Smooth muscle cell (in vitro differentiated cells): ENCODE measurements around the gene KIAA0753. TPM values are rescaled to one million over a fixed set of nuclear protein-coding genes. Genes with fewer than 3 reads are reported as not detected.
A peak's percentile ranks its signal among the peaks of the same experiment; 100 is the strongest.

ENCODE experiments used
- DNase-seq: peaks from one replicate; lab custom pipeline; 2025; ENCODE audit not compliant: unreplicated experiment; lab: John Stamatoyannopoulos, UW
- H2AFZ ChIP-seq: fragments of 200-600 bp; sonication (generic); 2 replicates; pipeline ENCODE4 v1.6.0; 2016; ENCODE audit warnings: antibody characterized with exemption, low read depth, mild to moderate bottlenecking
- H3F3A ChIP-seq: fragments of 200-600 bp; sonication (generic); 2 replicates; pipeline ENCODE4 v1.6.0; 2017; ENCODE audit warnings: antibody characterized with exemption, low read depth
- H3K27ac ChIP-seq: fragments of 200-600 bp; sonication (generic); 2 replicates; pipeline ENCODE4 v1.5.1; 2016; ENCODE audit warnings: low read depth, mild to moderate bottlenecking
- H3K27me3 ChIP-seq: fragments of 200-600 bp; sonication (generic); 2 replicates; pipeline ENCODE4 v1.6.1; 2016; ENCODE audit warnings: low read depth, mild to moderate bottlenecking
- H3K36me3 ChIP-seq: fragments of 200-600 bp; sonication (generic); 2 replicates; pipeline ENCODE4 v1.5.1; 2016; ENCODE audit warnings: low read depth
- H3K4me1 ChIP-seq: fragments of 200-600 bp; sonication (generic); 2 replicates; pipeline ENCODE4 v1.5.1; 2016; ENCODE audit warnings: low read depth
- H3K4me2 ChIP-seq: fragments of 200-600 bp; sonication (generic); 2 replicates; pipeline ENCODE4 v1.6.0; 2016; ENCODE audit warnings: mild to moderate bottlenecking
- H3K4me3 ChIP-seq: fragments of 200-600 bp; sonication (generic); 2 replicates; pipeline ENCODE4 v1.5.1; 2016; ENCODE audit warnings: mild to moderate bottlenecking
- H3K79me2 ChIP-seq: fragments of 200-600 bp; sonication (generic); 2 replicates; pipeline ENCODE4 v1.6.0; 2016; ENCODE audit warnings: low read depth, mild to moderate bottlenecking
- H3K9ac ChIP-seq: fragments of 200-600 bp; sonication (generic); 2 replicates; pipeline ENCODE4 v1.6.0; 2016; ENCODE audit warnings: low read depth
- H3K9me3 ChIP-seq: fragments of 200-600 bp; sonication (generic); replicated peaks from 2 replicates; pipeline ENCODE4 v1.5.1; 2016; ENCODE audit warnings: low read depth
- H4K20me1 ChIP-seq: fragments of 200-600 bp; sonication (generic); 2 replicates; pipeline ENCODE4 v1.6.0; 2016; ENCODE audit warnings: low read depth
- CTCF ChIP-seq: fragments of 200-600 bp; sonication (generic); IDR thresholded peaks from 2 replicates; pipeline ENCODE4 v1.5.1; 2017; ENCODE audit warnings: borderline replicate concordance, mild to moderate bottlenecking, antibody characterized with exemption; ENCODE audit not compliant: insufficient read depth, poor library complexity, severe bottlenecking
- WGBS: methylation state at CpG from one replicate; pipeline ENCODE4 v1.1.7; 2016; ENCODE audit warnings: low lambda C conversion rate; 5-methylcytosine and 5-hydroxymethylcytosine counted together
- polyA plus RNA-seq: library from polyadenylated mRNA; unstranded; fragments of >200 nt; fragmentation: Nextera tagmentation; extraction: Ambion mirVana; gene quantifications from 2 replicates; pipeline ENCODE4 v1.2.1, GENCODE V29; 2016
- total RNA-seq: library from RNA; depleted of rRNA; stranded (reverse); fragments of >200 nt; gene quantifications from 2 replicates; pipeline ENCODE4 v1.2.3, GENCODE V29; 2014

Gene KIAA0753
- total and polyA plus RNA-seq, 2 experiments from 2014 or later: 4.9 to 15.0 TPM

- H3K4me1 ChIP-seq: no peaks in the 10 kb centered on the region
- WGBS: 93% methylated on average over 8 of the region's 8 CpGs
- DNase-seq: no peak
- no peak overlapping the region for H3K9ac ChIP-seq
- no peaks in the 10 kb centered on the region for H3K9me3 ChIP-seq
- no peak overlapping the region for H3K4me3 ChIP-seq
- H3K4me2 ChIP-seq: no peak overlapping the region
- no peaks in the 10 kb centered on the region for H3K36me3 ChIP-seq
- peaks cover 11% of the 10 kb centered on the region for H3K27me3 ChIP-seq
- no peaks in the 10 kb centered on the region for H3F3A ChIP-seq
- H3K79me2 ChIP-seq: no peaks in the 10 kb centered on the region
- no peak overlapping the region for H2AFZ ChIP-seq
- no peak for TF ChIP-seq CTCF
- no peaks in the 10 kb centered on the region for H4K20me1 ChIP-seq
- H3K27ac ChIP-seq: peak overlapping the region; percentile 11
Observed at GRCh38 chr17:6670571-6670970, 30.1 kb upstream of the KIAA0753 start.

GRCh38 chr17:6669479-6670212 lies 29.1 kb upstream of the KIAA0753 start:
- Histone ChIP-seq H4K20me1 (no peaks in the 10 kb centered on the region), H3K4me2 (no peak overlapping the region), H2AFZ (no peak overlapping the region), H3F3A (no peaks in the 10 kb centered on the region), H3K9me3 (no peaks in the 10 kb centered on the region), H3K4me1 (no peaks in the 10 kb centered on the region), H3K4me3 (no peak overlapping the region), H3K36me3 (no peaks in the 10 kb centered on the region), H3K27ac (peak overlapping the region; percentile 53), H3K79me2 (no peaks in the 10 kb centered on the region), H3K9ac (no peak overlapping the region), H3K27me3 (peaks cover 11% of the 10 kb centered on the region)
- TF ChIP-seq CTCF: no peak
- no peak for DNase-seq
- 72% methylated on average over 10 of the region's 10 CpGs for WGBS

- DNase-seq: no peak
- H3K4me2 ChIP-seq: no peak overlapping the region
- no peak overlapping the region for H2AFZ ChIP-seq
- H3K4me3 ChIP-seq: no peak overlapping the region
- no peaks in the 10 kb centered on the region for H3K79me2 ChIP-seq
- H3K9me3 ChIP-seq: no peaks in the 10 kb centered on the region
- TF ChIP-seq CTCF: no peak
- H3K36me3 ChIP-seq: no peaks in the 10 kb centered on the region
- H3K4me1 ChIP-seq: no peaks in the 10 kb centered on the region
- 90% methylated on average over 14 of the region's 14 CpGs for WGBS
- H3K9ac ChIP-seq: no peak overlapping the region
- H3F3A ChIP-seq: no peaks in the 10 kb centered on the region
- peaks cover 11% of the 10 kb centered on the region for H3K27me3 ChIP-seq
- peak overlapping the region; percentile 53 for H3K27ac ChIP-seq
- H4K20me1 ChIP-seq: no peaks in the 10 kb centered on the region
Observed at GRCh38 chr17:6668727-6669425, 28.4 kb upstream of the KIAA0753 start.

GRCh38 chr17:6668219-6668618 lies 27.7 kb upstream of the KIAA0753 start:
- Histone ChIP-seq H2AFZ (no peak overlapping the region), H3K27ac (no peak overlapping the region)
- WGBS: 94% methylated on average over 17 of the region's 17 CpGs

More at GRCh38 chr17:6668219-6668618, 27.7 kb upstream of the KIAA0753 start:
- Histone ChIP-seq H3K4me1 (no peaks in the 10 kb centered on the region), H3F3A (no peaks in the 10 kb centered on the region), H3K9me3 (no peaks in the 10 kb centered on the region), H4K20me1 (no peaks in the 10 kb centered on the region), H3K4me2 (no peak overlapping the region), H3K36me3 (no peaks in the 10 kb centered on the region), H3K4me3 (no peak overlapping the region), H3K27me3 (peaks cover 11% of the 10 kb centered on the region), H3K79me2 (no peaks in the 10 kb centered on the region), H3K9ac (no peak overlapping the region)
- TF ChIP-seq CTCF: no peak
- DNase-seq: no peak
